Activated naive CD4-positive, alpha-beta T cell treated with anti-CD3 and anti-CD28 coated beads, Interleukin-2, amount 10 ng/mL, durations not matched to agents 7 days and 5 days (primary cell): ENCODE measurements around the gene DRC1.

ENCODE experiments used
- CTCF ChIA-PET: fragments of 350-600 bp; sonication (Branson Sonifier 250); formaldehyde crosslinking; loops from one replicate; lab custom pipeline; 2021; ENCODE audit warnings: antibody characterized with exemption; lab: Charles Lee
- DNase-seq: peaks from one replicate; pipeline ENCODE4 v3.0.0-alpha.2; 2020
- H3K27ac Mint-ChIP-seq: one replicate; pipeline ENCODE4 v1.8.0; 2021; ENCODE audit warnings: mild to moderate bottlenecking, moderate library complexity, mixed read lengths
- H3K27me3 Mint-ChIP-seq: one replicate; pipeline ENCODE4 v1.8.0; 2021; ENCODE audit warnings: mild to moderate bottlenecking, mixed read lengths
- H3K36me3 Mint-ChIP-seq: one replicate; pipeline ENCODE4 v1.8.0; 2021; ENCODE audit warnings: mixed read lengths
- H3K4me1 Mint-ChIP-seq: one replicate; pipeline ENCODE4 v1.8.0; 2021; ENCODE audit warnings: mixed read lengths
- H3K4me3 Mint-ChIP-seq: one replicate; pipeline ENCODE4 v1.8.0; 2021; ENCODE audit warnings: mild to moderate bottlenecking, moderate library complexity, mixed read lengths
- H3K9me3 Mint-ChIP-seq: one replicate; pipeline ENCODE4 v1.8.0; 2021; ENCODE audit warnings: mixed read lengths

DRC1 gene

DNA sequence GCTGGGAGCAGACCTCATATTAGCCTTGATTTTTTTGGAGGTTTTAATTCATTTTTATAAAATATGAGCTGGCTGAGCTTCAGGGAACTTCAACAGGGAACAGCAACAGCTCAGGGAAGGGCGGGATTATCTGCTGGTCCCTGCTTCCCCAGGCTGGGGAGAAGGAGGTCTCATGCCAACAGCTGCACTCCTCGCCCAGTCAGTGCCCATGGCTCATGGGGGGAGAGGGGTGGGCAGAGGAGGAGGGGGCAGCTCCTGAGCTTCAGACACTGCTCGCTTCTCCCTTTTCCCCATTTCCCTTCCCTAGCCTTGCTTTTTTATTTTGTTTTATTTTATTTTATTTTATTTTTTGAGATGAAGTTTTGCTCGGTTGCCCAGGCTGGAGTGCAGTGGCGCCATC, 76.6 kb downstream of the DRC1 start:
- no peaks in the 10 kb centered on the region for H3K36me3 Mint-ChIP-seq
- no peak for DNase-seq
- CTCF ChIA-PET: interaction anchor here (1.6 to 2.5 kb wide), 2 partner anchors 9 to 24 kb away, joined by 5 to 11 read pairs; no protein-coding TSS in a partner anchor
- H3K27ac Mint-ChIP-seq: no peak overlapping the region
- H3K9me3 Mint-ChIP-seq: peaks cover 4% of the 10 kb centered on the region
- H3K4me1 Mint-ChIP-seq: peaks cover 5% of the 10 kb centered on the region
- H3K4me3 Mint-ChIP-seq: no peak overlapping the region
- peaks cover 7% of the 10 kb centered on the region for H3K27me3 Mint-ChIP-seq

DNA sequence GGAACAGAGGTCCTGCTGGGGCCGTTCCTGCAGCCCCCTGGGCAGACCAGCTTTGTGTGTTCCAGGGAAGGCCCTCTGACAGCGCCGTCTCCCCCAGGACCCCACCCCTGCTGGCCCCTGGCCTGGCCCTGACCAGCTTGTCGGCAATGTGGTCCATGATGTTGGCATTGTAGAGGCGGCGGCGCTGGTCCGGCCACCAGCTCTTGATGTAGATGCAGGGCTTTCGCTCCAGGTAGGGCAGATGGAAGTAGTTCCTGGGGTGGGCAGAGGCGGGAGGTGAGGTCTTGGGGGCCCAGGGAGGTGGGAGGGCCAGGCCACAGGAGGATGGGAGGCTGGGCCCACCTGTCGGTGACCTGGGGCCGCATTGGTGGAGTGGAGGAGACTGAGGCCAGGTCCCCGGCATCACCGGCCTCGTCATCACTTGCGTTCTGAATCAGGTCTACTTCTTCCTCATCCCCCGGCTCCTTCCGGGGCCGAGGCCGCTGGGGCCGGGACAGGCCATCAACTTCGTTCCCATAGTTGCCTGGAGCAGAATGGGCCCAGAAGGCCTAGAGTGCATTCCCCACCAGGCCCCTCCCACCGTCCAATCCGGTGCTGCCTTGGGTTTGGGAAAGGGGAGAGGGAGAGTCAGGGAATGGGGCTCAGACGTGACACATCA, 77.5 kb downstream of the DRC1 start:
- peaks cover 4% of the 10 kb centered on the region for H3K9me3 Mint-ChIP-seq
- peaks cover 7% of the 10 kb centered on the region for H3K27me3 Mint-ChIP-seq
- peaks cover 5% of the 10 kb centered on the region for H3K4me1 Mint-ChIP-seq
- no peaks in the 10 kb centered on the region for H3K36me3 Mint-ChIP-seq
- no peak overlapping the region for H3K4me3 Mint-ChIP-seq
- no peak overlapping the region for H3K27ac Mint-ChIP-seq
- DNase-seq: no peak
- CTCF ChIA-PET: interaction anchor here (2.5 kb wide), 1 partner anchor 24 kb away, joined by 11 read pairs; no protein-coding TSS in a partner anchor

DNA sequence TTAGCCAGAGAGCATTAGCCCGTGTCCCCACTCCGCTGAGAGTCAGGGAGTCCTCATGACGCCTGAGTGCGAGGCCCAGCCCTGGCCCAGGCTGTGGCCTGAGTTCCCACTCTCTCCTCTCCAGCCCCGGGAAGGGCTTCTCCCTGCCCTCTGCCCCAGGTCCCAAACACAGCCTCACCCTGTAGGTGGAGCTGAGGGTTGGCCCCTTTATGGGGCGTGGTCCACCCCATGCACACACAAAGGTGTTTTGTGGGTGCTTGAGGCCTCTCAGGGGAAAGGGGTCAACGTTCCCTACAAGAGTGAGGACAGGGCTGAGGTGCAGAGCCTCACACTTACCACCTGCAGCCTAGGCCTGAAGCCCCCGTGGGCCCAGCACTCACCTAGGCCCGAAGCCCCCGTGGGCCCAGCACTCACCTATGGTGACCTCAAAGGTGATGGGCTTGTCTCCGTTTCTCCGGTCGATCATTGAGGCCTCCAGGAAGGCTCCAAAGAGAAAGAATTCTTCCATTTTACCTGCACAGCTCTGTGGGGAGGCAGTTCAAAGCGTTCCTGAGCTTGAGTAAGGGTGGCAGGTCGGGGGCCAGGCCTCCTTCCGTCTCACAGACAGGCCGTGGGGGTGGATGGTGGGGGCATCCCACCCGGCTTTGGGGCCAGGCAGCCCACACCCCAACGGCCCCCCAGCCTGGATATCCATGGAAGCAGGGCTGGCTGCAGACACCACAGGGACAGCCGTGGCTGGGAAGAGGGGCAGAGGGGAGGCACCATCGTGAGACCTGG, 78.3 kb downstream of the DRC1 start:
- CTCF ChIA-PET: interaction anchor here (2.5 kb wide), 1 partner anchor 23 kb away, joined by 11 read pairs; no protein-coding TSS in a partner anchor
- H3K36me3 Mint-ChIP-seq: no peaks in the 10 kb centered on the region
- H3K27ac Mint-ChIP-seq: no peak overlapping the region

DNA sequence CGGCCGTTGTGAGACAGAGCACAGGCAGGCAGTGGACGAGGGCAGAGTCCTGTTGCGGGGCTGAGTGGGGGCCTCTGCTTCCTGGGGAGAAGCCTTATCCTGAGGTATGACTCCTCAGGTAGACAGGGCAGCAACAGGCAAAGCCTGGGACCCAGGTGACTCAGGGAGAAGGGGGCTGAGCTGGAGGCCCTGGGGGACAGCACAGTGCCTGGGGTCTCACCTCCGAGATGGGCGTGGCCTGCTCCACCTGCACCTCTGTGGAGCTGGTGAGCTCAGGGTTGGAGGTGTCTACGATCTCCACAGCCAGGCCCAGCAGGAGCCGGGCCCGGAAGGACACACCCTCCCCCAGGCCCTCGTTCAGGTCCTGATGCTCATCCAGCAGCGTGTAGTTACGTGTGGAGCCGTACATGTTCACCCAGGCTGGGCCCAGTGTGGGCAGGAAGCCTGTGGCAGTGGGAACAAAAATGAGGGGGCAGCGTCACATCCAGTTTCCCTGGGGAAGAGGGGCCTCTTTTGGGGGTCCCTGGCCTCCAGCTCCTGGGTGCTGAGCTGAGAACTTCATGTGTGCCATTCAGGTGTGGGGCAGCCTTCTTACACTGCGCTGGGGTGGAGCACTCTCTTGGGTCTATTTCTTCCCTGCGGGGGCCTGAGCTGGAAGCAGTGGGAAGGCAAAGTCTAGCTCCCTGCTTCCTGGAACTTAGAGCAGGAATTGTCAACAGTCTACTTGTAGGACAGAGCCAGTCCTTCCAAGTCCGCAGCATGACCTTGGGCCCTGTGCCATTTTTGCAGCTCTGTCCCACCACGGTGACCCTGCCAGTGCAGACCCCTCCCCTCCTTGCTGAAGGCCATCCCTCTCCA, 79.1 kb downstream of the DRC1 start:
- peaks cover 7% of the 10 kb centered on the region for H3K27me3 Mint-ChIP-seq
- H3K27ac Mint-ChIP-seq: no peak overlapping the region
- no peaks in the 10 kb centered on the region for H3K36me3 Mint-ChIP-seq
- H3K4me1 Mint-ChIP-seq: peaks cover 5% of the 10 kb centered on the region
- no peak overlapping the region for H3K4me3 Mint-ChIP-seq
- DNase-seq: no peak
- H3K9me3 Mint-ChIP-seq: peaks cover 4% of the 10 kb centered on the region
- CTCF ChIA-PET: no interaction called here

More for the DNA sequence above, 78.3 kb downstream of the DRC1 start:
- Mint-ChIP-seq H3K4me3 (no peak overlapping the region), H3K9me3 (peaks cover 4% of the 10 kb centered on the region), H3K27me3 (peaks cover 7% of the 10 kb centered on the region), H3K4me1 (peaks cover 5% of the 10 kb centered on the region)
- no peak for DNase-seq

DNA sequence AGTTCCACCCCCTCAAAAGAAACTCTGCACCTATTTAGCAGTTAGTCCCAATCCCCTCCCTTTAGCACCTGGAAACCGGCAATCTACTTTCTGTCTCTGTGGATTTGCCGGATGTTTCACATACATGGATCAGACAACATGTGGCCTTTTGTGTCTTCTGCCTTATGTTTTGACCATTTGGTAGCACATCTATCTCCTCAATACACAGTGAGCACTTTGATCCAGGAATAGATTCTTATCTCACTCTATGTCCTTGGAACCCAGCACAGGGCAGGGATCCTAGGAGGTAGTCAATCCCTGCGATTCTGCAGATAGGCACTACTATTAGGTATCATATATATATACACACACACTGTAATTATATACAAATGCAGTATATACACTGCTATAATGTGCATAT, 80.0 kb downstream of the DRC1 start:
- DNase-seq: no peak
- Mint-ChIP-seq H3K36me3 (no peaks in the 10 kb centered on the region), H3K27me3 (peaks cover 7% of the 10 kb centered on the region), H3K4me1 (peaks cover 5% of the 10 kb centered on the region), H3K27ac (no peak overlapping the region), H3K9me3 (peaks cover 4% of the 10 kb centered on the region), H3K4me3 (no peak overlapping the region)
- CTCF ChIA-PET: no interaction called here

DNA sequence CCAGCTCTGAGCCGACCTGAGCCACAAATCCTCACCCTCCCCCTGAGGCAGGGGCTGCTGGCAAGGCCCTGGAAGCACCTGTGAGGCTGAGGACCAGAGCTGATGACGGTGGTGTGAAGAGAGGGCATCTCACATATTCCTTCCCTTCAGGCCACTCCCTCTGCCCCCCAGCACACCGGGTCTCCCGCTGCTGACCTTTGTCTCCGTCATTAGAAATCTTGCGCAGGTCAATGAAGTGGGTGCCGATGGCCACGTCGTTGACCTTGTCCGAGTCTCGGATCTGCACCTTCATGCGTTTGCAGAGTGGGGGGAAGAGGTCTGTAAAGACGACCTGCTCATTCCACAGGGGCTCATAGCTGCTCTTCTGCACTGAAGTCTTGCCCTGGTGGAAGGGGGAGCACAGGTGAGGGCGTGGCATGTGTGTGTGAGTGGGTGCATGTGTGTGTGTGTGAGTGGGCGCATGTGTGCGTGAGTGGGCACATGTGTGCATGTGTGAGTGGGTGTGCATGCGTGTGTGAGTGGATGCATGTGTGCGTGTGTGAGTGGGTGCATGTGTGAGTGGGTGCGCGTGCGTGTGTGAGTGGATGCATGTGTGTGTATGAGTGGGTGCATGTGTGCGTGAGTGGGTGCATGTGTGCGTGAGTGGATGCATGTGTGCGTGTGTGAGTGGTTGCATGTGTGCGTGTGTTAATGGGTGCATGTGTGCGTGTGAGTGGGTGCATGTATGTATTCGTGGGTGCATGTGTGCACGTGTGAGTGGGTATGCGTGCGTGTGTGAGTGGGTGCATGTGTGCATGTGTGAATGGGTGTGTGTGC, 80.7 kb downstream of the DRC1 start:
- H3K9me3 Mint-ChIP-seq: peaks cover 4% of the 10 kb centered on the region
- no peak overlapping the region for H3K4me3 Mint-ChIP-seq
- CTCF ChIA-PET: no interaction called here
- peaks cover 5% of the 10 kb centered on the region for H3K4me1 Mint-ChIP-seq
- no peaks in the 10 kb centered on the region for H3K36me3 Mint-ChIP-seq
- peaks cover 7% of the 10 kb centered on the region for H3K27me3 Mint-ChIP-seq
- DNase-seq: no peak
- H3K27ac Mint-ChIP-seq: no peak overlapping the region

DNA sequence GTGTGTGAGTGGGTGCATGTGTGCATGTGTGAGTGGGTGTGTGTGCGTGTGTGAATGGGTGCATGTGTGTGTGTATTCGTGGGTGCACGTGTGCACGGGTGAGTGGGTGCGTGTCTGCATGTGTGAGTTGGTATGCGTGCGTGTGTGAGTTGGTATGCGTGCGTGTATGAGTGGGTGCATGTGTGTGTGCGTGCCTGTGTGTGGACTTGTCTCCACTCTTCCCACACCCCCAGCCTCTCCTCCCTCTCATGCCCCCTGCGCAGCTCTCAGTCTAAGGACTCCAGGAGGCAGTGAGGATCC, 81.3 kb downstream of the DRC1 start:
- CTCF ChIA-PET: no interaction called here
- Mint-ChIP-seq H3K4me3 (no peak overlapping the region), H3K9me3 (peaks cover 4% of the 10 kb centered on the region), H3K27ac (no peak overlapping the region), H3K36me3 (no peaks in the 10 kb centered on the region), H3K4me1 (no peaks in the 10 kb centered on the region), H3K27me3 (peaks cover 3% of the 10 kb centered on the region)
- DNase-seq: no peak

DNA sequence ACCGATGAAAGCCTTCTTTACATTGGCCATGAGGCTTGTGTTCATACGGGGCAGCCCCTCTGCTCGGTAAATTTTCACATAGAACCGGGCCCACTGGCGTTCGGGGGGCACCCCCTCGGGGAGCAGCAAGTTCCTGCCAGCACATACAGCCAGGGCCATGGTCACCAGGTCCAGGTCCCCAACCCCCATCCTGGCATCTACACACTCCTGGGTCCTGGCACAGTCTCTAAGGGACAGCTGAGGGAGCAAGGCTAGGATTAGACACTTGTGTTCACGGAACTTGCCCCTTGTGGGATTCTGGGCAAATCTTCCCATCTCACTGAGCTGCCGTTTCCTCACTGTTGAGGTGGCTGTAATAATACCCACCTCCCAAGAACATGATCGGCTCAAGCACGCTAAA, 81.8 kb downstream of the DRC1 start:
- H3K4me1 Mint-ChIP-seq: no peaks in the 10 kb centered on the region
- DNase-seq: no peak
- peaks cover 3% of the 10 kb centered on the region for H3K27me3 Mint-ChIP-seq
- CTCF ChIA-PET: no interaction called here
- H3K36me3 Mint-ChIP-seq: no peaks in the 10 kb centered on the region
- H3K27ac Mint-ChIP-seq: no peak overlapping the region
- no peak overlapping the region for H3K4me3 Mint-ChIP-seq
- H3K9me3 Mint-ChIP-seq: peaks cover 4% of the 10 kb centered on the region

DNA sequence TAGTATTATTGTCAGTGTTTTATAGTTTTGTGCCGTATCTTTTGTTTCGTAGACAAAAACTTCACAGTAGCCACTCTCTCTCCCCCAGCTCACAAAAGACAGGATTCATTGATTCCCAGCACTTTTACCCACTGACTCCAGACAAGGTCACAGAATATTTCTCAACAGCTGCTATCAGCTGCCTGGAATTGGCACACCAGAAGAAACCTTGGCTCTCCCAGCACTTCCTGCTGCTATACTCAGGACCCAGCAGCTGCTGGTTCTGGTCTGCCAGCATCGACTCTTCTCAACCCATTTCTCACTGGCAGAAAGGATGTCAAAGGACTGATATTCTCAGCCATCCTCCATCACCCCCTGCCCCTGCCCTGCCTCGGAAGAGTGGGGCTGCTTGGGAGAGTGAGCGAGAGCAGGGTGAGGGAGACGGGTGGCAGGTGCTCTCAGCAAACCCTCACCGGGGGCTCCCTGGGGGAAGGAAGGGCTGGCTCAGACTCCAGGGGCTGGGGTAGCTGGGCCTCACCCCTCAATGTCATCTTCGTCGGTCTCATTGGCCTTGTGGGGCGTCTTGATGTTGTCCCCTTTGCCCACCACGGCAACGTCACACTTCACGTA, 82.3 kb downstream of the DRC1 start:
- Mint-ChIP-seq H3K27ac (no peak overlapping the region), H3K36me3 (no peaks in the 10 kb centered on the region), H3K4me3 (no peak overlapping the region), H3K27me3 (peaks cover 3% of the 10 kb centered on the region), H3K9me3 (peaks cover 4% of the 10 kb centered on the region), H3K4me1 (no peaks in the 10 kb centered on the region)
- CTCF ChIA-PET: no interaction called here
- no peak for DNase-seq

DNA sequence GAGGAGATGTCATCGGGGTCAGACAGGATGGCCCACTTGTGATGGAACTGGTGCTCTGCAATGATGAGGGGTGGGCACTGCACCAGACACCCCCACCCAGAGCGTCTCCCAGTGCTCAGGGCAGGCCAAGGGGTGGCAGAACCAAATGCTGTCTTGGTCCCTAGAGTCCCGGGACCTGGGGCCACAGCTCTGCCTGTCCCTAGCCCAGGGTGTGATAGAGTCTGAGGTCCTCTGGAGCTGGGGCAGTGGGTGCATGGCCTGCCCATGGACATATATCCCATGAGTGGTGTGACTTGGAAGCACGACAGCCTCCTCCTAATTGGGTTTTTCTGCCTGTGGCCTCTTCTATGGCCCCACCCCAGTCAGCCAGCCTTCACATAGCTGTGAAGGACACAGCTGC, 82.9 kb downstream of the DRC1 start:
- peaks cover 3% of the 10 kb centered on the region for H3K27me3 Mint-ChIP-seq
- no peak overlapping the region for H3K27ac Mint-ChIP-seq
- H3K9me3 Mint-ChIP-seq: peaks cover 4% of the 10 kb centered on the region
- CTCF ChIA-PET: interaction anchor here (1.0 kb wide), 1 partner anchor 93 kb away, joined by 3 read pairs; no protein-coding TSS in a partner anchor
- H3K4me1 Mint-ChIP-seq: no peaks in the 10 kb centered on the region
- H3K36me3 Mint-ChIP-seq: no peaks in the 10 kb centered on the region
- H3K4me3 Mint-ChIP-seq: no peak overlapping the region
- no peak for DNase-seq

DNA sequence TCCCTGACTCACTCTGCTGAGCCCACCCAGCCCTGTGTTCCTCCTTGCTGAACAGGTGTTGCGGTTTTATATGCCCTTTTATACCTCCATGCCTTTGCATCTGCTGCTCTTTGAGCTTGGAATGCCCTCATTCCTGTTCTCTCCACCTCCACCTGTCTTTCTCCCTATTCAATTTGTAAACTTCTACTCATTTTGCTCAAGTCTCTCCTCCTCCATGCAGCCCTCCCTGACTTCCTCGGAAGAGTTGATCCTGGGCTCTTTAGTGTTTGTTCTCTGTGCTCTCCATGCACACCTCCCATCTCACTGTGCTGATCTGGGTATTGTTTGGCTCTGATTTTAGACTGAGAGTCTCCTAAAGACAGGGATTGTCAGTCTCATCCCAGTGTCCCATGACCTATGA, 83.4 kb downstream of the DRC1 start:
- Mint-ChIP-seq H3K9me3 (peaks cover 4% of the 10 kb centered on the region), H3K27ac (no peak overlapping the region), H3K36me3 (no peaks in the 10 kb centered on the region), H3K4me3 (no peak overlapping the region), H3K27me3 (peaks cover 3% of the 10 kb centered on the region), H3K4me1 (no peaks in the 10 kb centered on the region)
- CTCF ChIA-PET: interaction anchor here (1.0 kb wide), 1 partner anchor 92 kb away, joined by 3 read pairs; no protein-coding TSS in a partner anchor
- no peak for DNase-seq

DNA sequence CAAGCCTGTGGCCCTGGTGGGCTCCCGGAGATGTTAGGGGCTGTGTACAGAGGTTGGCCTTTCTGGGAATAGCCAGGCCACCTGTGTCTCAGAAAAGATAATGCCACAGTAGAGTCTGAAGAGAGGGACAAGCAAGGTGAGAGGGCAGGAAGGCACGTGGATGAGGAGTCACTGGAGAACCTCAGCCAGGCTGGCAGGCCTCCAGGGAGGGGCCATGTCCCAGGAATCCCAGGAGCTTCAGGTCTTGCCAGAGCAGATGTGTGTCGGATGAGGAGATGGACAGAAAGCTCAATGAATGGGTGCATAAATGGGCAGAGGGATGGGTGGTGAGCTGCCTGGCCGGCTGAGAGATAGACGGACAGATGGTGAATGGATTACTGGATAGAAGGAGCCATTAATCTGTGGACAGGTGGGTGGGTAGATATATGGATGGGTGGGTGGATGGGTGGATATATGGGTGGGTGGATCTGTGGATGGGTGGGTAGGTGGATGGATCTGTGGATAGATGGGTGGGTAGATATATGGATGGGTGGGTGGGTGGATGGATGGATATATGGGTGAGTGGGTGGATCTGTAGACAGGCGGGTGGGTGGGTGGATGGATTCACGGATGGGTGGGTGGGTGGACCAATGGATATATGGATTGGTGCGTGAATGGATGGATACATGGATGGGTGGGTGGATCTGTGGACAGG, 84.2 kb downstream of the DRC1 start:
- Mint-ChIP-seq H3K9me3 (peaks cover 4% of the 10 kb centered on the region), H3K27me3 (peaks cover 3% of the 10 kb centered on the region), H3K4me1 (no peaks in the 10 kb centered on the region), H3K4me3 (no peak overlapping the region), H3K27ac (no peak overlapping the region), H3K36me3 (no peaks in the 10 kb centered on the region)
- CTCF ChIA-PET: no interaction called here
- no peak for DNase-seq

DNA sequence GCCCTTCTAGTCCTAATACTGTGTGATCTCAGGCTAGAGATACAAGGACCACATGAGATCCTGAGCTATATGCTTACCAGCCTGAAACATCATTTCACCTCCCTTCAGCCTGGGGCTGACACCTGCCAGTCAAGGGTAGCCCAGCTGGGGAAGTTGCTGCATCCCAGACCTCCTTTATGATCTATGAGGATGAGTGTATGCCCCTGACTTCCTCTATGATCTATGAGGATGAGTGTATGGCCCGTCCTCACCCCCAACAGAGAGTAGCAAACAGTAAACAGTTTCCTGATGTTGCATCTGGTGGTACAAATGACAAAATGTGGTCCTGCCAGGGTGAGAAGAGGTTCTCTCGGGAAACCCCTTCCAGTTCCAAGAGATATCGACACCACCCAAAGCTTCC, 85.1 kb downstream of the DRC1 start:
- Mint-ChIP-seq H3K4me3 (no peak overlapping the region), H3K9me3 (peaks cover 4% of the 10 kb centered on the region), H3K27me3 (peaks cover 3% of the 10 kb centered on the region), H3K36me3 (no peaks in the 10 kb centered on the region), H3K4me1 (no peaks in the 10 kb centered on the region), H3K27ac (no peak overlapping the region)
- no peak for DNase-seq
- CTCF ChIA-PET: no interaction called here
